ENCODE results near the gene INPP1.

Gene INPP1

GRCh38 chr2:190339394-190339793 lies 4.0 kb upstream of the INPP1 start:
- TF ChIP-seq CTCF (conservative IDR thresholded peaks at IDR 0.05; ENCODE audit: control insufficient read depth, insufficient read depth, low read depth, low read length) = no peak
- no peak overlapping the region for H3K4me3 ChIP-seq (ENCODE audit: control insufficient read depth, low read depth, low read length)
- no peak for DNase-seq (ENCODE audit: low read depth)

- DNase-seq (ENCODE audit: low read depth) = peak; percentile 44
- H3K4me3 ChIP-seq (ENCODE audit: control insufficient read depth, low read depth, low read length) = no peak overlapping the region
- TF ChIP-seq CTCF (conservative IDR thresholded peaks at IDR 0.05; ENCODE audit: control insufficient read depth, insufficient read depth, low read depth, low read length) = no peak
These were observed 3.0 kb upstream of the INPP1 start for GRCh38 chr2:190340369-190340768.

- DNase-seq (ENCODE audit: low read depth) = no peak
- H3K4me3 ChIP-seq (ENCODE audit: control insufficient read depth, low read depth, low read length) = no peak overlapping the region
- TF ChIP-seq CTCF (conservative IDR thresholded peaks at IDR 0.05; ENCODE audit: control insufficient read depth, insufficient read depth, low read depth, low read length) = no peak
These were observed 778 bp upstream of the INPP1 start for GRCh38 chr2:190342611-190343010.

GRCh38 chr2:190343089-190343535 lies 277 bp upstream of the INPP1 start:
- DNase-seq (ENCODE audit: low read depth) = no peak
- peak overlapping the region; percentile 71 for H3K4me3 ChIP-seq (ENCODE audit: control insufficient read depth, low read depth, low read length)
- TF ChIP-seq CTCF (conservative IDR thresholded peaks at IDR 0.05; ENCODE audit: control insufficient read depth, insufficient read depth, low read depth, low read length) = no peak

GRCh38 chr2:190344276-190344827 lies 963 bp downstream of the INPP1 start:
- H3K4me3 ChIP-seq (ENCODE audit: control insufficient read depth, low read depth, low read length) = peak overlapping the region; percentile 71
- TF ChIP-seq CTCF (conservative IDR thresholded peaks at IDR 0.05; ENCODE audit: control insufficient read depth, insufficient read depth, low read depth, low read length) = peak; percentile 22
- DNase-seq (ENCODE audit: low read depth) = peak; percentile 34

GRCh38 chr2:190350371-190350770 lies 7.0 kb downstream of the INPP1 start:
- H3K4me3 ChIP-seq (ENCODE audit: control insufficient read depth, low read depth, low read length) = no peak overlapping the region
- DNase-seq (ENCODE audit: low read depth) = no peak
- no peak for TF ChIP-seq CTCF (conservative IDR thresholded peaks at IDR 0.05; ENCODE audit: control insufficient read depth, insufficient read depth, low read depth, low read length)

GRCh38 chr2:190351955-190352354 lies 8.6 kb downstream of the INPP1 start:
- no peak for TF ChIP-seq CTCF (conservative IDR thresholded peaks at IDR 0.05; ENCODE audit: control insufficient read depth, insufficient read depth, low read depth, low read length)
- no peak overlapping the region for H3K4me3 ChIP-seq (ENCODE audit: control insufficient read depth, low read depth, low read length)

More at GRCh38 chr2:190351955-190352354, 8.6 kb downstream of the INPP1 start:
- DNase-seq (ENCODE audit: low read depth) = no peak
